DND-41 (cell line): ENCODE results near the gene KCNC4.
A peak's percentile ranks its signal among the peaks of the same experiment; 100 is the strongest.

Source experiments
- ATAC-seq: fragments of 200-7000 bp; cut with Tn5 transposase; 3 replicates; pipeline ENCODE4 v1.9.1; 2021; ENCODE audit warnings: low read depth; ENCODE audit not compliant: insufficient read depth
- DNase-seq: peaks from one replicate; pipeline ENCODE4 v3.0.0-alpha.2; 2020
- H2AFZ ChIP-seq: 2 replicates; pipeline ENCODE4 v1.6.0; 2012; ENCODE audit warnings: low read depth, low read length
- H3K27ac ChIP-seq: 2 replicates; pipeline ENCODE4 v1.5.1; 2012; ENCODE audit warnings: low read length, inconsistent platforms
- H3K27me3 ChIP-seq: fragments of 200-600 bp; sonication (generic); 2 replicates; pipeline ENCODE4 v1.6.0; 2012; ENCODE audit warnings: low read length, mild to moderate bottlenecking, inconsistent platforms; ENCODE audit not compliant: insufficient read depth, poor library complexity
- H3K36me3 ChIP-seq: 2 replicates; pipeline ENCODE4 v1.5.1; 2012; ENCODE audit warnings: low read length, inconsistent platforms; ENCODE audit not compliant: insufficient read depth
- H3K4me1 ChIP-seq: 2 replicates; pipeline ENCODE4 v1.5.1; 2012; ENCODE audit warnings: mild to moderate bottlenecking, low read length; ENCODE audit not compliant: insufficient read depth
- H3K4me2 ChIP-seq: 2 replicates; pipeline ENCODE4 v1.6.0; 2012; ENCODE audit warnings: mild to moderate bottlenecking, moderate library complexity, low read length, inconsistent platforms; ENCODE audit not compliant: insufficient read depth
- H3K4me3 ChIP-seq, 2 experiments: fragments of 200-600 bp in 1 of 2; shearing (Covaris generic) in 1 of 2; 2 replicates each; pipeline ENCODE4 v1.5.1; 2012 to 2016; ENCODE audit warnings: inconsistent platforms in 2 of 2, low read length in 2 of 2, mild to moderate bottlenecking in 2 of 2, low read depth in 1 of 2, moderate library complexity in 1 of 2
- H3K79me2 ChIP-seq: 2 replicates; pipeline ENCODE4 v1.6.0; 2012; ENCODE audit warnings: low read length, inconsistent platforms; ENCODE audit not compliant: insufficient read depth
- H3K9ac ChIP-seq: 2 replicates; pipeline ENCODE4 v1.6.0; 2012; ENCODE audit warnings: low read depth, mild to moderate bottlenecking, inconsistent platforms, low read length, moderate library complexity
- H3K9me3 ChIP-seq: 2 replicates; pipeline ENCODE4 v1.5.1; 2012; ENCODE audit warnings: low read length, moderate library complexity, mild to moderate bottlenecking, inconsistent platforms; ENCODE audit not compliant: insufficient read depth, severe bottlenecking
- H4K20me1 ChIP-seq: 2 replicates; pipeline ENCODE4 v1.6.0; 2012; ENCODE audit warnings: low read length; ENCODE audit not compliant: insufficient read depth
- EZH2 ChIP-seq: IDR thresholded peaks from 3 replicates; pipeline ENCODE4 v1.6.1; 2012; ENCODE audit warnings: borderline replicate concordance, low read depth, mild to moderate bottlenecking, moderate library complexity, low read length, inconsistent platforms; ENCODE audit not compliant: severe bottlenecking
- TF ChIP-seq, protein P1 (sequence below): IDR thresholded peaks from 2 replicates; pipeline ENCODE4 v1.5.1; 2012; ENCODE audit warnings: borderline replicate concordance, low read length, moderate library complexity, mild to moderate bottlenecking; ENCODE audit not compliant: poor library complexity, severe bottlenecking; ENCODE audit errors: extremely low read depth

KCNC4 gene

DNA sequence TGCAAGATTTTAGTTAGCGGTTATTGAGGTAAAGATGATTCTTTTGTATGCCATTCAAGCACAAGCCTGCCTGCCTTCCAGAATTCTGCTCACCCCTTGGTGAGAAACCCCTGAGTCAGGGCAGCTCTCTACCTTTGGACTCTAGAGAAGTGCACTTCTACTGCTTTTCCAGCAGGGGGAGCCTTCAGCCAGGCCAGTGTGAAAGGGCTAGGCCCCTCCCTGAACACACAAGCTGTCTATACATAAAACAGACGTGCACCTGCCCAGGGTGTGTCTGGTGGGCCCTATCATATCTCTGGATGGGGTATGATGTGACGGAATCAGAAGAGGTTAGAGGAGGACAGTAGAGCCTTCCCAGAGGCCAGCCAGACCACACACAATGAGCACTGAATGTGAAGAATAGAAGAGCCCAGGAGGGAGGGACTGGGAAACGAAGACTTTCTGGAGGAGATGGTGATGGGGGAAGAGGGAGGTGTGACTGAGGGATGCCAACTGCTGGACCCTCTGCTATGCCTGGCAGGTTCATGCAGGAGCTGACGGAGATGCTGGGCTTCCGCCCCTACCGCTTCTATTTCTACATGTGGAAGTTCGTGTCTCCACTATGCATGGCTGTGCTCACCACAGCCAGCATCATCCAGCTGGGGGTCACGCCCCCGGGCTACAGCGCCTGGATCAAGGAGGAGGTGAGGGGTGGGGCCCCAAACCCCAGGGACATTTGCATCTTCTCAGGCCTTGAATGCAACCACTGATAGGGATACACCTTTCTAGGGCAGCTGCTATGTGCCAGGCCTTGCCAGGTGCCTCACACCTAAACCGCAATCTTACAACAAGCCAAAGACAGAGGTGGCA, 13.0 kb upstream of the KCNC4 start:
- Histone ChIP-seq H3K27ac (no peak overlapping the region), H3K4me1 (no peaks in the 10 kb centered on the region), H3K4me2 (no peak overlapping the region), H3K79me2 (no peaks in the 10 kb centered on the region), H3K9me3 (no peaks in the 10 kb centered on the region), H2AFZ (no peak overlapping the region), H3K4me3 (no peak overlapping the region), H3K27me3 (no peaks in the 10 kb centered on the region), H4K20me1 (no peaks in the 10 kb centered on the region), H3K36me3 (no peaks in the 10 kb centered on the region), H3K9ac (no peak overlapping the region)
- TF ChIP-seq, protein P1, sequence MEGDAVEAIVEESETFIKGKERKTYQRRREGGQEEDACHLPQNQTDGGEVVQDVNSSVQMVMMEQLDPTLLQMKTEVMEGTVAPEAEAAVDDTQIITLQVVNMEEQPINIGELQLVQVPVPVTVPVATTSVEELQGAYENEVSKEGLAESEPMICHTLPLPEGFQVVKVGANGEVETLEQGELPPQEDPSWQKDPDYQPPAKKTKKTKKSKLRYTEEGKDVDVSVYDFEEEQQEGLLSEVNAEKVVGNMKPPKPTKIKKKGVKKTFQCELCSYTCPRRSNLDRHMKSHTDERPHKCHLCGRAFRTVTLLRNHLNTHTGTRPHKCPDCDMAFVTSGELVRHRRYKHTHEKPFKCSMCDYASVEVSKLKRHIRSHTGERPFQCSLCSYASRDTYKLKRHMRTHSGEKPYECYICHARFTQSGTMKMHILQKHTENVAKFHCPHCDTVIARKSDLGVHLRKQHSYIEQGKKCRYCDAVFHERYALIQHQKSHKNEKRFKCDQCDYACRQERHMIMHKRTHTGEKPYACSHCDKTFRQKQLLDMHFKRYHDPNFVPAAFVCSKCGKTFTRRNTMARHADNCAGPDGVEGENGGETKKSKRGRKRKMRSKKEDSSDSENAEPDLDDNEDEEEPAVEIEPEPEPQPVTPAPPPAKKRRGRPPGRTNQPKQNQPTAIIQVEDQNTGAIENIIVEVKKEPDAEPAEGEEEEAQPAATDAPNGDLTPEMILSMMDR: peak; percentile 94
- TF ChIP-seq EZH2: no peak
- DNase-seq (peak; percentile 62), ATAC-seq (peak; percentile 97)

DNA sequence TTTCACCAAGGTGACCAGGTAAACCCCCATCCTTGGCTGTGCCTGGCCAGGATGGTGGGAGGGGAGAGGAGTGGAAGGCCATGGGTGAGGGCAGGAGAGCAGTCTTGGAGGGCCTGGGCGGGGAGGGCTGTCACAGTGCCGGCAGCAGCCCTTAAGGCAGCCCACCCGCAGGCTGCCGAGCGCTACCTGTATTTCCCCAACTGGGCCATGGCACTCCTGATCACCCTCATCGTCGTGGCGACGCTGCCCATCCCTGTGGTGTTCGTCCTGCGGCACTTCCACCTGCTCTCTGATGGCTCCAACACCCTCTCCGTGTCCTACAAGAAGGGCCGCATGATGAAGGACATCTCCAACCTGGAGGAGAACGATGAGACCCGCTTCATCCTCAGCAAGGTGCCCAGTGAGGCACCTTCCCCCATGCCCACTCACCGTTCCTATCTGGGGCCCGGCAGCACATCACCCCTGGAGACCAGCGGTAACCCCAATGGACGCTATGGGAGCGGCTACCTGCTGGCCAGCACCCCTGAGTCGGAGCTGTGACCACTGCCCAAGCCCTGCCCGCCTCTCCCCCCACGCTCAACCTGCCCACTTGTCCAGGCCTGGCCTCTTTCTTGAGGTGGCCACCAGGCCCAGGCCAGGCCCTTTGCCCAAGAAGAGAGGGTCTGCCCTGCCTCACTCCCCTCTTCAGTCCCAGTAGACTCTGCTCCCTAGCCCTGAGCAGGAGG, 12.0 kb upstream of the KCNC4 start:
- ATAC-seq: no peak

DNA sequence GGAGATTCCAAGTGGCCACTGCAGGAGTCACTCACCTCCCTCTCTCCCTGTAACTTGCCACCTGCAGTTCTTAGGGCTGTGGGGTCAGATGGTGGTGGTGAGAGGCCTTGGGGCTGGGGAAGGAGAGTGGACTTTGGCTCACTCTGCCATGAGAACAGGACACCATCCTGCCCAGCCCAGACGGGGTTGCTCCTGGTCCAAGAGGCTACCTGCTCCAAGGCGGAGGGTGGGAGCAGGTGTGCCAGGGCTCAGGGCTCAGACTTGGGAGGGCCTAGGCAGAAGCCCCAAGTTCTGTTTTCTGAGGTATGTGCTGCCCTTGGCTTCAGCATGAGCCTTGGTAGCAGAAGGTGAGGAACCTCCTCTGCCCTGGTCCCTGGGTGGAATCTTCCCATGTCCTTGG, 11.4 kb upstream of the KCNC4 start:
- Histone ChIP-seq H3K9ac (no peak overlapping the region), H4K20me1 (no peaks in the 10 kb centered on the region), H3K79me2 (no peaks in the 10 kb centered on the region), H3K27ac (no peak overlapping the region), H3K4me2 (no peak overlapping the region), H3K36me3 (no peaks in the 10 kb centered on the region), H3K4me3 (no peak overlapping the region), H3K9me3 (no peaks in the 10 kb centered on the region), H2AFZ (no peak overlapping the region), H3K27me3 (no peaks in the 10 kb centered on the region), H3K4me1 (peaks cover 10% of the 10 kb centered on the region)
- ATAC-seq (no peak), DNase-seq (no peak)
- TF ChIP-seq, protein P1: no peak
- TF ChIP-seq EZH2: no peak

More for the DNA sequence above, 12.0 kb upstream of the KCNC4 start:
- H2AFZ ChIP-seq: no peak overlapping the region
- no peak for TF ChIP-seq EZH2
- TF ChIP-seq, protein P1: no peak
- no peaks in the 10 kb centered on the region for H3K9me3 ChIP-seq
- no peaks in the 10 kb centered on the region for H4K20me1 ChIP-seq
- no peaks in the 10 kb centered on the region for H3K36me3 ChIP-seq
- H3K27me3 ChIP-seq: no peaks in the 10 kb centered on the region
- no peaks in the 10 kb centered on the region for H3K79me2 ChIP-seq
- no peak for DNase-seq
- H3K4me1 ChIP-seq: peaks cover 4% of the 10 kb centered on the region
- H3K27ac ChIP-seq: no peak overlapping the region
- no peak overlapping the region for H3K4me2 ChIP-seq
- no peak overlapping the region for H3K4me3 ChIP-seq
- H3K9ac ChIP-seq: no peak overlapping the region
